Kidney epithelial cell (primary cell): ENCODE data around the gene ATXN10. TPM values are rescaled to one million over a fixed set of nuclear protein-coding genes. Genes with fewer than 3 reads are reported as not detected.

Source experiments
- DNase-seq: peaks from one replicate; pipeline ENCODE4 v3.0.0-alpha.2; 2010; ENCODE audit warnings: low read depth
- H3K27me3 ChIP-seq: 2 replicates; pipeline ENCODE4 v1.6.0; 2011; ENCODE audit warnings: low read length; ENCODE audit not compliant: control insufficient read depth, insufficient read depth
- H3K36me3 ChIP-seq: 2 replicates; pipeline ENCODE4 v1.5.1; 2011; ENCODE audit warnings: low read length; ENCODE audit not compliant: control insufficient read depth, insufficient read depth
- H3K4me3 ChIP-seq: 2 replicates; pipeline ENCODE4 v1.5.1; 2011; ENCODE audit warnings: low read depth, mild to moderate bottlenecking, control low read depth, low read length
- CTCF ChIP-seq: IDR thresholded peaks from 2 replicates; pipeline ENCODE4 v1.5.1; 2011; ENCODE audit warnings: mild to moderate bottlenecking, moderate library complexity, low read length, control low read depth, inconsistent platforms; ENCODE audit not compliant: insufficient read depth, poor library complexity, severe bottlenecking
- total RNA-seq: library from RNA; depleted of rRNA; stranded (reverse); fragments of >200 nt; gene quantifications from 2 replicates; pipeline ENCODE4 v1.2.3, GENCODE V29; 2015

ATXN10 gene
- total RNA-seq, 1 donor from 2014 or later, result 127 TPM

DNA sequence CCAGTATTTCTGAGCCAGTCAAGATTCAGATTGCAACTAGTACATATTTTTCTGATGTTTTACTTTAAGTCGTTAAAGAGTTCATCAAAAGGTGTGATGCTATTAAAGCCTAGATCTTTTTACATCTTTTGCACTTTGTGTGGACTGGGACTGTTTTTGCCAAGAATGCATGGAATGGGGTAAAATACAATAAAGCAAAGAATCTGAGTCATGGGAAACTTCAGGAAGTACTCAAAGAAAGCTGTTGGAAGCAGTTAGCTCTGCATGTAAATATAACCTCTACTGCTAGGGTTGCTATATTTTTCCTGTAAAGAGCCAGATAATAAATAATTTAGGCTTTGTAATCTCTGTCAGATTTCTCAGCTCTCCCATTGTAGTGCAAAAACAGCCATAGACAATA lies 20.9 kb downstream of the ATXN10 start:
- no peak for TF ChIP-seq CTCF
- Histone ChIP-seq H3K4me3 (no peak overlapping the region), H3K27me3 (no peaks in the 10 kb centered on the region), H3K36me3 (no peaks in the 10 kb centered on the region)
- DNase-seq, result no peak

- H3K36me3 ChIP-seq, result no peaks in the 10 kb centered on the region
- no peak for TF ChIP-seq CTCF
- H3K27me3 ChIP-seq, result no peaks in the 10 kb centered on the region
These were observed 22.2 kb downstream of the ATXN10 start for GRCh38 chr22:45693835-45694234.

DNA sequence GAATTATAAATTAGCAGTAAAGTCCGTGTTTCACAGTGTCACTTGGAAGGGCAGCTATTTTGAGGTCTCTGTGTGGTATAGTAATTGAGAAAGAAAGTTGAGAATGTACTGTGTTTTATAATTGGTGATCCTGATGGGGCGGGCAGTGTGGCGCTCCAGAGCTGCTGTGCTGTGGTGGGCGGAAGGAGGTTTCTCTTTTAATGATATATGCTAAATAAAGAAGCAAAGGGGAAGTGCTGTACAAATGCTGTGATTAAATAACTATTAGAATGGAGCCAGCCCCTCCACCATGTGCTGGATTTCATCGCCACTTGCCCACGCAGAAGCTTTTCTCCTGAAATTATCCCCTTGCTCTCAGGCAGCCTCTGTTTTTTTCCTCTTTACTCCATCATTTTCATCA lies 24.6 kb downstream of the ATXN10 start:
- TF ChIP-seq CTCF, result no peak
- H3K36me3 ChIP-seq, result peaks cover 2% of the 10 kb centered on the region
- no peak for DNase-seq
- no peaks in the 10 kb centered on the region for H3K27me3 ChIP-seq
- H3K4me3 ChIP-seq, result no peak overlapping the region

More at GRCh38 chr22:45693835-45694234, 22.2 kb downstream of the ATXN10 start:
- no peak for DNase-seq
- H3K4me3 ChIP-seq, result no peak overlapping the region

DNA sequence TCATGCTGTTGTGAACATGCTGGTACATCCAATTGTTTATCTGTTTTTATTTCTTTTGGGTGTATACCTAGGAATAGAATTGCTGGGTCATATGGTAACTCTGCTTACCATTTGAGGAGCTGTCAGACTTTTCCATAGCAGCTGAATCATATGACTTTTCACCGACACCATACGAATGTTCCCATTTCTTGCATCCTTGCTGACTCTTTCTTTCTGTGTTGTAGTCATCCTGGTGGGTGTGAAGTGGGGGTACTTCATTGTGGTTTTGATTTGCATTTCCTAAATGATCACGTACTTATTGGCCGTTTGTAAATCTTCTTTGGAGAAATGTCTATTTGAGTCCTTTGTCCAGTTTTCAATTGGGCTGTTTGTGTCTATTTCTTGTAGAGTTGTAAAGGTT lies 26.5 kb downstream of the ATXN10 start:
- Histone ChIP-seq H3K4me3 (no peak overlapping the region), H3K36me3 (peaks cover 2% of the 10 kb centered on the region), H3K27me3 (no peaks in the 10 kb centered on the region)
- no peak for DNase-seq
- TF ChIP-seq CTCF, result no peak

GRCh38 chr22:45702981-45703380 lies 31.3 kb downstream of the ATXN10 start:
- Histone ChIP-seq H3K4me3 (no peak overlapping the region), H3K27me3 (no peaks in the 10 kb centered on the region), H3K36me3 (peaks cover 2% of the 10 kb centered on the region)
- no peak for DNase-seq
- TF ChIP-seq CTCF, result no peak

GRCh38 chr22:45703758-45704157 lies 32.1 kb downstream of the ATXN10 start:
- no peak for TF ChIP-seq CTCF
- no peak for DNase-seq
- Histone ChIP-seq H3K36me3 (peaks cover 2% of the 10 kb centered on the region), H3K27me3 (no peaks in the 10 kb centered on the region), H3K4me3 (no peak overlapping the region)
